DND-41 (cell line): ENCODE results near the gene NUDT8.

Experiments used
- CTCF ChIP-seq: IDR thresholded peaks from 2 replicates; pipeline ENCODE4 v1.5.1; 2012; ENCODE audit warnings: borderline replicate concordance, low read length, moderate library complexity, mild to moderate bottlenecking; ENCODE audit not compliant: poor library complexity, severe bottlenecking; ENCODE audit errors: extremely low read depth
- EZH2 ChIP-seq: IDR thresholded peaks from 3 replicates; pipeline ENCODE4 v1.6.1; 2012; ENCODE audit warnings: borderline replicate concordance, low read depth, mild to moderate bottlenecking, moderate library complexity, low read length, inconsistent platforms; ENCODE audit not compliant: severe bottlenecking

GRCh38 chr11:67673358-67673757 lies 43.6 kb upstream of the NUDT8 start:
- no peak for TF ChIP-seq CTCF
- no peak for TF ChIP-seq EZH2
